IMR-90 (cell line): ENCODE measurements around the gene DPP10. TPM values are rescaled to one million over a fixed set of nuclear protein-coding genes. Genes with fewer than 3 reads are reported as not detected.

Source experiments
- ATAC-seq: fragments of 200-7000 bp; cut with Tn5 transposase; 2 replicates; pipeline ENCODE4 v1.9.1; 2020; ENCODE audit warnings: low read depth, mild to moderate bottlenecking, moderate library complexity
- BruUV-seq: library from RNA; stranded (reverse); fragments of 400-500 nt; replicated peaks from 2 replicates; lab custom pipeline; 2021; lab: Mats Ljungman, UMichigan
- CTCF ChIA-PET: fragments of 300-600 bp; formaldehyde crosslinking; extraction: SDS; loops from one replicate; lab custom pipeline; 2021; ENCODE audit warnings: antibody characterized with exemption; lab: Yijun Ruan, JAX
- POLR2A ChIA-PET: fragments of 300-600 bp; sonication (Branson Sonifier 250); formaldehyde crosslinking; loops from one replicate; lab custom pipeline; 2022; ENCODE audit warnings: antibody characterized with exemption; ENCODE audit not compliant: unreplicated experiment; lab: Charles Lee
- DNase-seq: peaks from one replicate; pipeline ENCODE4 v3.0.0; 2013
- H2AFZ ChIP-seq: replicated peaks from 2 replicates; pipeline ENCODE3; 2013; ENCODE audit warnings: low read length, mild to moderate bottlenecking; ENCODE audit not compliant: poor library complexity
- H2AK5ac ChIP-seq: 2 replicates; pipeline ENCODE4 v1.6.1; 2013; ENCODE audit warnings: low read depth, low read length, inconsistent platforms
- H2AK9ac ChIP-seq: replicated peaks from 2 replicates; pipeline ENCODE3; 2013; ENCODE audit warnings: mild to moderate bottlenecking, low read depth, low read length, moderate library complexity; ENCODE audit not compliant: poor library complexity
- H2BK120ac ChIP-seq: 2 replicates; pipeline ENCODE4 v1.6.1; 2013; ENCODE audit warnings: low read depth, low read length, inconsistent platforms
- H2BK15ac ChIP-seq: 3 replicates; pipeline ENCODE4 v1.6.1; 2013; ENCODE audit warnings: low read depth, low read length, inconsistent platforms
- H2BK20ac ChIP-seq: 2 replicates; pipeline ENCODE4 v1.6.1; 2013; ENCODE audit warnings: low read depth, mild to moderate bottlenecking, inconsistent platforms, low read length, moderate library complexity
- H2BK5ac ChIP-seq: 2 replicates; pipeline ENCODE4 v1.6.1; 2013; ENCODE audit warnings: mild to moderate bottlenecking, low read depth, low read length, inconsistent platforms; ENCODE audit not compliant: poor library complexity, severe bottlenecking
- H3K14ac ChIP-seq: replicated peaks from 2 replicates; pipeline ENCODE4 v1.6.1; 2013; ENCODE audit warnings: low read depth, low read length, inconsistent platforms
- H3K18ac ChIP-seq: 2 replicates; pipeline ENCODE4 v1.6.1; 2013; ENCODE audit warnings: low read depth, low read length, control low read depth
- H3K23ac ChIP-seq: 2 replicates; pipeline ENCODE4 v1.6.1; 2013; ENCODE audit warnings: low read depth, low read length, inconsistent platforms
- H3K27ac ChIP-seq: 2 replicates; pipeline ENCODE4 v1.5.1; 2013; ENCODE audit warnings: mild to moderate bottlenecking, control low read depth, low read length; ENCODE audit not compliant: insufficient read depth
- H3K27me3 ChIP-seq: 2 replicates; pipeline ENCODE4 v1.6.1; 2013; ENCODE audit warnings: low read length; ENCODE audit not compliant: control insufficient read depth, insufficient read depth
- H3K36me3 ChIP-seq: 2 replicates; pipeline ENCODE4 v1.6.1; 2013; ENCODE audit warnings: low read length, mixed read lengths; ENCODE audit not compliant: control insufficient read depth, insufficient read depth
- H3K4ac ChIP-seq: 2 replicates; pipeline ENCODE4 v1.6.1; 2013; ENCODE audit warnings: low read depth, low read length, inconsistent platforms
- H3K4me1 ChIP-seq: 2 replicates; pipeline ENCODE4 v1.6.1; 2013; ENCODE audit warnings: low read length, mixed read lengths; ENCODE audit not compliant: control insufficient read depth, insufficient read depth
- H3K4me2 ChIP-seq: 2 replicates; pipeline ENCODE4 v1.6.1; 2013; ENCODE audit warnings: low read depth, mild to moderate bottlenecking, control low read depth, low read length, moderate library complexity
- H3K4me3 ChIP-seq: 2 replicates; pipeline ENCODE4 v1.5.1; 2013; ENCODE audit warnings: low read depth, mild to moderate bottlenecking, control low read depth, low read length, moderate library complexity; ENCODE audit not compliant: insufficient read depth
- H3K56ac ChIP-seq: 2 replicates; pipeline ENCODE4 v1.6.1; 2013; ENCODE audit warnings: low read length, inconsistent platforms; ENCODE audit not compliant: insufficient read depth; ENCODE audit errors: extremely low read depth
- H3K79me1 ChIP-seq, 2 experiments: 2 replicates each; pipeline ENCODE4 v1.6.1; 2013; ENCODE audit warnings: low read length in 2 of 2, inconsistent platforms in 1 of 2, low read depth in 1 of 2
- H3K9ac ChIP-seq: 2 replicates; pipeline ENCODE4 v1.6.1; 2013; ENCODE audit warnings: low read depth, low read length, control low read depth
- H3K9me1 ChIP-seq: 2 replicates; pipeline ENCODE4 v1.6.1; 2013; ENCODE audit warnings: low read length, inconsistent platforms; ENCODE audit not compliant: insufficient read depth
- H3K9me3 ChIP-seq: 2 replicates; pipeline ENCODE4 v1.6.1; 2013; ENCODE audit warnings: low read length; ENCODE audit not compliant: control insufficient read depth, insufficient read depth
- H4K20me1 ChIP-seq: 2 replicates; pipeline ENCODE4 v1.6.1; 2013; ENCODE audit warnings: low read length, inconsistent platforms; ENCODE audit not compliant: insufficient read depth
- H4K5ac ChIP-seq: 2 replicates; pipeline ENCODE4 v1.6.1; 2013; ENCODE audit warnings: mild to moderate bottlenecking, low read depth, low read length, control low read depth
- H4K8ac ChIP-seq, 2 experiments: 2 replicates each; pipeline ENCODE4 v1.6.1; 2013; ENCODE audit warnings: low read depth in 2 of 2, low read length in 2 of 2, control low read depth in 1 of 2, inconsistent platforms in 1 of 2
- H4K91ac ChIP-seq: 2 replicates; pipeline ENCODE4 v1.6.1; 2013; ENCODE audit warnings: low read depth, low read length, inconsistent platforms; ENCODE audit not compliant: insufficient read depth
- BHLHE40 ChIP-seq: fragments of 150-350 bp; IDR thresholded peaks from 2 replicates; pipeline ENCODE4 v1.6.1; 2016; ENCODE audit warnings: mild to moderate bottlenecking, low read depth, low read length
- CEBPB ChIP-seq: IDR thresholded peaks from 2 replicates; pipeline ENCODE4 v1.6.1; 2012; ENCODE audit warnings: low read depth, low read length, improper control_type of control experiment
- CHD1 ChIP-seq: IDR thresholded peaks from 2 replicates; pipeline ENCODE4 v1.6.1; 2012; ENCODE audit warnings: low read depth, low read length, improper control_type of control experiment
- ELK1 ChIP-seq: fragments of 150-350 bp; IDR thresholded peaks from 2 replicates; pipeline ENCODE4 v1.6.1; 2016; ENCODE audit warnings: low read depth, mild to moderate bottlenecking, low read length, moderate library complexity, borderline replicate concordance
- FOS ChIP-seq: fragments of 150-350 bp; IDR thresholded peaks from 2 replicates; pipeline ENCODE4 v1.6.1; 2016; ENCODE audit warnings: low read depth, low read length
- MAFK ChIP-seq: IDR thresholded peaks from 2 replicates; pipeline ENCODE4 v1.6.1; 2012; ENCODE audit warnings: low read depth, low read length, improper control_type of control experiment
- MXI1 ChIP-seq: IDR thresholded peaks from 2 replicates; pipeline ENCODE4 v1.6.1; 2012; ENCODE audit warnings: low read depth, mild to moderate bottlenecking, low read length, moderate library complexity, borderline replicate concordance
- NFE2L2 ChIP-seq: fragments of 150-350 bp; IDR thresholded peaks from 2 replicates; pipeline ENCODE4 v1.6.1; 2016; ENCODE audit warnings: low read depth, mild to moderate bottlenecking, low read length
- POLR2A ChIP-seq: IDR thresholded peaks from 2 replicates; pipeline ENCODE4 v1.6.1; 2012; ENCODE audit warnings: mild to moderate bottlenecking, low read depth, low read length
- RAD21 ChIP-seq: IDR thresholded peaks from 2 replicates; pipeline ENCODE4 v1.6.1; 2012; ENCODE audit warnings: low read length, improper control_type of control experiment
- SMC3 ChIP-seq: fragments of 150-350 bp; IDR thresholded peaks from 2 replicates; pipeline ENCODE4 v1.6.1; 2016; ENCODE audit warnings: low read depth, mild to moderate bottlenecking, antibody characterized with exemption, low read length, moderate library complexity
- USF2 ChIP-seq: fragments of 150-350 bp; IDR thresholded peaks from 2 replicates; pipeline ENCODE4 v1.6.1; 2017; ENCODE audit warnings: mild to moderate bottlenecking, antibody characterized with exemption, low read length, low read depth
- WGBS, 2 experiments: methylation state at CpG; one replicate each; pipeline versions ENCODE4 v1.1.5 to v1.1.7; 2013; ENCODE audit warnings: missing lambda C conversion rate in 2 of 2; ENCODE audit not compliant: insufficient read length in 1 of 2; ENCODE audit errors: extremely low coverage in 2 of 2; 5-methylcytosine and 5-hydroxymethylcytosine counted together
- dilution Hi-C: fragments of 300-500 bp; cut with HindIII; formaldehyde crosslinking; loops from one replicate; pipeline ENCODE4 v1.14.3; 2018; ENCODE audit warnings: low sequenced_read_pairs; ENCODE audit not compliant: unreplicated experiment
- in situ Hi-C: fragments of 300-500 bp; cut with MboI; formaldehyde crosslinking; loops from 3 replicates; pipeline ENCODE4 v1.14.3; 2019; ENCODE audit warnings: low sequenced_read_pairs, inconsistent platforms, mixed read lengths
- intact Hi-C: fragments of 100-400 bp; cut with micrococcal nuclease; formaldehyde crosslinking; loops from 2 replicates; pipeline ENCODE4 v1.10.0; 2022
- polyA plus RNA-seq, 3 experiments: library from polyadenylated mRNA; depleted of rRNA; stranded (reverse); fragments of >200 nt; gene quantifications; 2 replicates each; pipeline ENCODE4 v1.2.3, GENCODE V29; 2012; ENCODE audit warnings: low replicate concordance in 1 of 3
- total RNA-seq: library from RNA; depleted of rRNA; stranded (reverse); fragments of >200 nt; gene quantifications from 2 replicates; pipeline ENCODE4 v1.2.3, GENCODE V29; 2012

DPP10 gene
- total and polyA plus RNA-seq, 2 of the 4 experiments (the other 2 are of a cell fraction): not detected

GRCh38 chr2:114784890-114785583 lies 342.6 kb downstream of the DPP10 start:
- dilution Hi-C loops (no loop called here), intact Hi-C loops (no loop called here), in situ Hi-C loops (no loop called here)
- no peak overlapping the region for H3K27ac ChIP-seq
- peaks cover 1% of the 10 kb centered on the region for H3K9me3 ChIP-seq
- no peak overlapping the region for H2BK20ac ChIP-seq
- no peak overlapping the region for H3K4ac ChIP-seq
- H4K8ac ChIP-seq: no peak overlapping the region
- ChIA-PET CTCF (no interaction called here), POLR2A (no interaction called here)
- H2BK120ac ChIP-seq: no peak overlapping the region
- BruUV-seq: no TSS peak
- TF ChIP-seq MXI1 (no peak), CHD1 (no peak), SMC3 (no peak), MAFK (no peak), FOS (no peak), POLR2A (no peak), BHLHE40 (no peak), ELK1 (no peak), RAD21 (no peak), USF2 (no peak), NFE2L2 (no peak), CEBPB (no peak)
- no peak overlapping the region for H3K4me3 ChIP-seq
- no peak overlapping the region for H3K23ac ChIP-seq
- H3K9ac ChIP-seq: no peak overlapping the region
- H3K79me1 ChIP-seq: no peaks in the 10 kb centered on the region
- H4K20me1 ChIP-seq: no peaks in the 10 kb centered on the region
- H3K4me1 ChIP-seq: no peaks in the 10 kb centered on the region
- no peak overlapping the region for H3K56ac ChIP-seq
- no peak overlapping the region for H4K5ac ChIP-seq
- H2AK9ac ChIP-seq: no peak overlapping the region
- no peak overlapping the region for H4K91ac ChIP-seq
- no peak overlapping the region for H3K18ac ChIP-seq
- H3K4me2 ChIP-seq: no peak overlapping the region
- no peaks in the 10 kb centered on the region for H3K27me3 ChIP-seq
- ATAC-seq: no peak
- H2AFZ ChIP-seq: no peak overlapping the region
- H2BK5ac ChIP-seq: no peak overlapping the region
- no peak overlapping the region for H2BK15ac ChIP-seq
- no peaks in the 10 kb centered on the region for H3K9me1 ChIP-seq
- no peak overlapping the region for H3K14ac ChIP-seq
- no peak overlapping the region for H2AK5ac ChIP-seq
- H3K36me3 ChIP-seq: no peaks in the 10 kb centered on the region
- no peak for DNase-seq
- no CpG with 5 or more reads among the region's 6 CpGs for WGBS, 2 experiments
